ENCODE results near the gene FBP1. TPM values are rescaled to one million over a fixed set of nuclear protein-coding genes. Genes with fewer than 3 reads are reported as not detected.

FBP1 gene
- total and polyA plus RNA-seq, 7 donors = 0.24 to 1.4 (median 0.83) TPM

- intact Hi-C loops (cut with DNase I) = no loop called here
- DNase-seq = no peak
- H3K4me3 ChIP-seq = no peak overlapping the region
- no peaks in the 10 kb centered on the region for H3K9me3 ChIP-seq
- no peaks in the 10 kb centered on the region for H3K27me3 ChIP-seq (ENCODE audit: insufficient read depth in 3 of 3, low read length in 2 of 3)
- H3K27ac ChIP-seq = no peak overlapping the region
- H3K36me3 ChIP-seq (ENCODE audit: insufficient read depth in 1 of 2, low read depth in 1 of 2) = no peaks in the 10 kb centered on the region
- no peak for TF ChIP-seq CTCF (IDR thresholded peaks at IDR 0.05)
- WGBS, 3 donors = 60 to 62% (median 61%) methylated on average over 18 to 19 of the region's 19 CpGs
- ATAC-seq = no peak
- no peaks in the 10 kb centered on the region for H3K4me1 ChIP-seq
Observed at GRCh38 chr9:94622087-94622800, 17.1 kb downstream of the FBP1 start.

GRCh38 chr9:94619026-94619425 is 20.3 kb downstream of the FBP1 start:
- no peaks in the 10 kb centered on the region for H3K36me3 ChIP-seq (ENCODE audit: insufficient read depth in 1 of 2, low read depth in 1 of 2)
- 67 to 83% (median 79%) methylated on average over 4 of the region's 4 CpGs for WGBS, 3 donors
- H3K4me1 ChIP-seq = no peaks in the 10 kb centered on the region
- TF ChIP-seq CTCF (IDR thresholded peaks at IDR 0.05) = no peak
- DNase-seq = no peak
- H3K27ac ChIP-seq = no peak overlapping the region
- intact Hi-C loops (cut with DNase I) = no loop called here
- H3K27me3 ChIP-seq (ENCODE audit: insufficient read depth in 3 of 3, low read length in 2 of 3) = no peaks in the 10 kb centered on the region
- ATAC-seq = no peak
- no peak overlapping the region for H3K4me3 ChIP-seq
- no peaks in the 10 kb centered on the region for H3K9me3 ChIP-seq

GRCh38 chr9:94613003-94613402 is 26.3 kb downstream of the FBP1 start:
- H3K27me3 ChIP-seq (ENCODE audit: insufficient read depth in 3 of 3, low read length in 2 of 3) = no peaks in the 10 kb centered on the region
- ATAC-seq = no peak
- no peaks in the 10 kb centered on the region for H3K36me3 ChIP-seq (ENCODE audit: insufficient read depth in 1 of 2, low read depth in 1 of 2)
- TF ChIP-seq CTCF (IDR thresholded peaks at IDR 0.05) = no peak
- H3K4me1 ChIP-seq = no peaks in the 10 kb centered on the region
- WGBS, 3 donors = 82 to 85% (median 82%) methylated on average over 3 of the region's 3 CpGs
- no peaks in the 10 kb centered on the region for H3K9me3 ChIP-seq
- DNase-seq = no peak
- H3K27ac ChIP-seq = no peak overlapping the region
- H3K4me3 ChIP-seq = no peak overlapping the region
- intact Hi-C loops (cut with DNase I) = no loop called here

GRCh38 chr9:94612071-94612470 is 27.2 kb downstream of the FBP1 start:
- 84 to 87% (median 86%) methylated on average over 7 of the region's 7 CpGs for WGBS, 3 donors
- no peaks in the 10 kb centered on the region for H3K4me1 ChIP-seq
- H3K9me3 ChIP-seq = no peaks in the 10 kb centered on the region
- intact Hi-C loops (cut with DNase I) = no loop called here
- ATAC-seq = no peak
- H3K4me3 ChIP-seq = no peak overlapping the region
- DNase-seq = no peak
- H3K27me3 ChIP-seq (ENCODE audit: insufficient read depth in 3 of 3, low read length in 2 of 3) = no peaks in the 10 kb centered on the region
- no peak for TF ChIP-seq CTCF (IDR thresholded peaks at IDR 0.05)
- no peak overlapping the region for H3K27ac ChIP-seq
- H3K36me3 ChIP-seq (ENCODE audit: insufficient read depth in 1 of 2, low read depth in 1 of 2) = no peaks in the 10 kb centered on the region

GRCh38 chr9:94611638-94612068 is 27.7 kb downstream of the FBP1 start:
- TF ChIP-seq CTCF (IDR thresholded peaks at IDR 0.05) = no peak
- no peak overlapping the region for H3K4me3 ChIP-seq
- no peak for ATAC-seq
- whole genome bisulfite sequencing, 3 donors = 76 to 98% (median 96%) methylated on average over 3 of the region's 3 CpGs
- DNase-seq = no peak
- H3K9me3 ChIP-seq = no peaks in the 10 kb centered on the region
- H3K27me3 ChIP-seq (ENCODE audit: insufficient read depth in 3 of 3, low read length in 2 of 3) = peaks cover 0 to under 1% (median 0%) of the 10 kb centered on the region in 3 donors
- intact Hi-C loops (cut with DNase I) = no loop called here
- no peaks in the 10 kb centered on the region for H3K36me3 ChIP-seq (ENCODE audit: insufficient read depth in 1 of 2, low read depth in 1 of 2)
- H3K4me1 ChIP-seq = no peaks in the 10 kb centered on the region
- no peak overlapping the region for H3K27ac ChIP-seq

Data from psoas muscle (tissue), 8 donors.